HEK293T (cell line): ENCODE data around the gene CBFA2T3.

Experiments
- BHLHE40 ChIP-seq: fragments of 450-650 bp; IDR thresholded peaks from 2 replicates; pipeline ENCODE4 v1.6.1; 2016; ENCODE audit warnings: mild to moderate bottlenecking, moderate library complexity, borderline replicate concordance
- ELF4 ChIP-seq: fragments of 450-650 bp; IDR thresholded peaks from 2 replicates; pipeline ENCODE4 v1.6.1; 2017; ENCODE audit warnings: antibody characterized with exemption
- FOXK2 ChIP-seq: fragments of 450-650 bp; IDR thresholded peaks from 2 replicates; pipeline ENCODE4 v1.6.1; 2016; ENCODE audit warnings: mild to moderate bottlenecking
- HDGF ChIP-seq: fragments of 450-650 bp; IDR thresholded peaks from 2 replicates; pipeline ENCODE4 v1.6.1; 2017; ENCODE audit warnings: antibody characterized with exemption, borderline replicate concordance

DNA sequence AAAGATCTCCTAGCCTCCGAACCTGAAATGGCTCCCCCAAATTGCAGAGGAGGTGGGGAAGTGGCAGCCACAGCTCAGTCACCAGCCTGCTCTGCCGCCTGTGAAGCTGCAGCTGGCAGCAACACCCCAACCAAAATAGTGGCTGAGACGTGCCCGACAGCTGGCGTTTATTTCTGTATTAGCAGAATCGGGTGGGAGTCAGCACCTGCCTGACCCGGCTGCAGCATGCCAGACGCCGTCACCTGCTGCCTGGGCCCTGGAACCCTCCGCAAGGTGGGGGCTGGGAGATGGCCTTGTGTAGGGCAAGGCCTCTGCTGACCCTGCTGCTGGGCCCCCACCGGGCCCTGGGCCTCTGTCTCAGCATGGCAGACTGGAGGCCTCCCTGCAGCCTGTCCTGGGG is 93.1 kb downstream of the CBFA2T3 start:
- TF ChIP-seq BHLHE40 (no peak), HDGF (no peak), ELF4 (no peak), FOXK2 (no peak)
